Astrocyte of the cerebellum (primary cell): ENCODE results near the gene CRCP.

Experiments
- DNase-seq: peaks from one replicate; pipeline ENCODE4 v3.0.0-alpha.2; 2011; ENCODE audit warnings: low read depth
- H3K4me3 ChIP-seq: 2 replicates; pipeline ENCODE4 v1.5.1; 2011; ENCODE audit warnings: mild to moderate bottlenecking, low read depth, low read length, moderate library complexity
- in situ Hi-C: cut with HindIII; loops from 2 replicates; pipeline ENCODE4 v1.10.0; 2017; ENCODE audit warnings: low sequenced_read_pairs
- TF ChIP-seq, protein P1 (sequence below): IDR thresholded peaks from 2 replicates; pipeline ENCODE4 v1.5.1; 2012; ENCODE audit warnings: low read length, low read depth, moderate library complexity, mild to moderate bottlenecking; ENCODE audit errors: missing control alignments

The CRCP gene

GRCh38 chr7:66078067-66078466, 36.6 kb upstream of the CRCP start:
- H3K4me3 ChIP-seq: no peak overlapping the region
- TF ChIP-seq, protein P1, sequence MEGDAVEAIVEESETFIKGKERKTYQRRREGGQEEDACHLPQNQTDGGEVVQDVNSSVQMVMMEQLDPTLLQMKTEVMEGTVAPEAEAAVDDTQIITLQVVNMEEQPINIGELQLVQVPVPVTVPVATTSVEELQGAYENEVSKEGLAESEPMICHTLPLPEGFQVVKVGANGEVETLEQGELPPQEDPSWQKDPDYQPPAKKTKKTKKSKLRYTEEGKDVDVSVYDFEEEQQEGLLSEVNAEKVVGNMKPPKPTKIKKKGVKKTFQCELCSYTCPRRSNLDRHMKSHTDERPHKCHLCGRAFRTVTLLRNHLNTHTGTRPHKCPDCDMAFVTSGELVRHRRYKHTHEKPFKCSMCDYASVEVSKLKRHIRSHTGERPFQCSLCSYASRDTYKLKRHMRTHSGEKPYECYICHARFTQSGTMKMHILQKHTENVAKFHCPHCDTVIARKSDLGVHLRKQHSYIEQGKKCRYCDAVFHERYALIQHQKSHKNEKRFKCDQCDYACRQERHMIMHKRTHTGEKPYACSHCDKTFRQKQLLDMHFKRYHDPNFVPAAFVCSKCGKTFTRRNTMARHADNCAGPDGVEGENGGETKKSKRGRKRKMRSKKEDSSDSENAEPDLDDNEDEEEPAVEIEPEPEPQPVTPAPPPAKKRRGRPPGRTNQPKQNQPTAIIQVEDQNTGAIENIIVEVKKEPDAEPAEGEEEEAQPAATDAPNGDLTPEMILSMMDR: no peak
- in situ Hi-C loops: no loop called here
- no peak for DNase-seq

GRCh38 chr7:66082083-66082482, 32.6 kb upstream of the CRCP start:
- no peak for DNase-seq
- in situ Hi-C loops: no loop called here
- TF ChIP-seq, protein P1: no peak
- H3K4me3 ChIP-seq: no peak overlapping the region

DNA sequence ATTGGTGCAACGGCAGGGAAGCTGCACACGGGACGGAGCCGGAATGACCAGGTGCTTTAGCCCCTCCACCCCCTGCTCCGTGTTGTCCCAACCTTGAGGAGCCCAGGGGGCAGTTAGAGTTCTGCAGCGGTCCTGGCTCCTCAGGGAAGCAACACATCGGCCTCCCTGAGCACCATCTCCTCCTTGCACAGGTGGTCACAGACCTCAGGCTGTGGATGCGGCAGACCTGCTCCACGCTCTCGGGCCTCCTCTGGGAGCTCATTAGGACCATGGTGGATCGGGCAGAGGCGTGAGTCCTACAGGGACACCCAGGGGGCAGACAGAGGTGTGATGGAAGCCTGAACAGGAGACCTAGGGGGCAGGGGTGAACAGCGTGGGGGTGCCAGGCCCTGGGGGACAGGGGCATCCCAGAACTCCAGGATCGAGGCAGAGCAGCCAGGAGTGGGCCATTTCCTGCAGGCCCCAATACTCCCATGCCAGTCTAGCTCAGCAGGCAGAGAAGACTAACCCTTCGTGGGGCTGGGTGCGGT, 31.7 kb upstream of the CRCP start:
- H3K4me3 ChIP-seq: no peak overlapping the region
- TF ChIP-seq, protein P1: no peak
- no peak for DNase-seq
- in situ Hi-C loops: no loop called here

- TF ChIP-seq, protein P1: no peak
- in situ Hi-C loops: no loop called here
- DNase-seq: no peak
- no peak overlapping the region for H3K4me3 ChIP-seq
Measured at GRCh38 chr7:66083677-66084076, 31.0 kb upstream of the CRCP start.

GRCh38 chr7:66088861-66089838, 25.5 kb upstream of the CRCP start:
- H3K4me3 ChIP-seq: no peak overlapping the region
- DNase-seq: no peak
- in situ Hi-C loops: no loop called here
- TF ChIP-seq, protein P1: no peak

- H3K4me3 ChIP-seq: no peak overlapping the region
- in situ Hi-C loops: no loop called here
- DNase-seq: no peak
- TF ChIP-seq, protein P1: no peak
Measured at GRCh38 chr7:66092654-66093053, 22.0 kb upstream of the CRCP start.
